Mesenchymal stem cell (in vitro differentiated cells and primary cell): ENCODE data around the gene SLC22A31.

ENCODE experiments used
- DNase-seq: peaks from one replicate; pipeline ENCODE4 v3.0.0-alpha.2; 2013
- H2AFZ ChIP-seq: one replicate; pipeline ENCODE4 v1.6.1; 2013; ENCODE audit warnings: low read depth, mild to moderate bottlenecking, control low read depth, inconsistent platforms, low read length, moderate library complexity
- H2AK5ac ChIP-seq: 2 replicates; pipeline ENCODE4 v1.6.1; 2013; ENCODE audit warnings: low read length, moderate library complexity, mild to moderate bottlenecking, inconsistent platforms; ENCODE audit not compliant: severe bottlenecking
- H2BK120ac ChIP-seq: one replicate; pipeline ENCODE4 v1.6.1; 2013; ENCODE audit warnings: low read depth, mild to moderate bottlenecking, inconsistent platforms, low read length, moderate library complexity
- H2BK12ac ChIP-seq, 2 experiments: one replicate each; pipeline ENCODE4 v1.6.1; 2013; ENCODE audit warnings: inconsistent platforms in 2 of 2, low read length in 2 of 2, mild to moderate bottlenecking in 2 of 2, moderate library complexity in 2 of 2, control low read depth in 1 of 2
- H2BK15ac ChIP-seq: one replicate; pipeline ENCODE4 v1.6.1; 2013; ENCODE audit warnings: mild to moderate bottlenecking, low read depth, inconsistent platforms; ENCODE audit not compliant: poor library complexity, severe bottlenecking
- H2BK5ac ChIP-seq: 2 replicates; pipeline ENCODE4 v1.6.1; 2013; ENCODE audit warnings: low read depth, mild to moderate bottlenecking, low read length, control low read depth, inconsistent platforms; ENCODE audit not compliant: poor library complexity, severe bottlenecking
- H3K14ac ChIP-seq, 2 experiments: one replicate each; pipeline ENCODE4 v1.6.1; 2013; ENCODE audit warnings: inconsistent platforms in 2 of 2, low read length in 2 of 2, control low read depth in 1 of 2, mild to moderate bottlenecking in 1 of 2, moderate library complexity in 1 of 2
- H3K18ac ChIP-seq, 2 experiments: one replicate each; pipeline ENCODE4 v1.6.1; 2013; ENCODE audit warnings: inconsistent platforms in 2 of 2, low read length in 2 of 2, control low read depth in 1 of 2, low read depth in 1 of 2, mild to moderate bottlenecking in 1 of 2
- H3K23ac ChIP-seq, 2 experiments: one replicate each; pipeline ENCODE4 v1.6.1; 2013; ENCODE audit warnings: inconsistent platforms in 2 of 2, low read length in 2 of 2, mild to moderate bottlenecking in 2 of 2, moderate library complexity in 2 of 2, control low read depth in 1 of 2
- H3K27ac ChIP-seq: 2 replicates; pipeline ENCODE4 v1.5.1; 2013; ENCODE audit warnings: mild to moderate bottlenecking, moderate library complexity, low read length, control low read depth, inconsistent platforms; ENCODE audit not compliant: poor library complexity, severe bottlenecking
- H3K27me3 ChIP-seq, 2 experiments: 2 replicates each; pipeline versions ENCODE4 v1.6.1 to v1.7.0; 2013; ENCODE audit warnings: low read length in 2 of 2, mild to moderate bottlenecking in 2 of 2, moderate library complexity in 2 of 2, control low read depth in 1 of 2, inconsistent platforms in 1 of 2; ENCODE audit not compliant: control insufficient read depth in 1 of 2, insufficient read depth in 1 of 2
- H3K36me3 ChIP-seq, 2 experiments: 2 replicates each; pipeline versions ENCODE4 v1.6.1 to v1.7.0; 2013; ENCODE audit warnings: low read length in 2 of 2, control low read depth in 1 of 2, inconsistent platforms in 1 of 2, low read depth in 1 of 2, mild to moderate bottlenecking in 1 of 2; ENCODE audit not compliant: insufficient read depth in 2 of 2, control insufficient read depth in 1 of 2
- H3K4ac ChIP-seq, 2 experiments: one replicate each; pipeline ENCODE4 v1.6.1; 2013; ENCODE audit warnings: inconsistent platforms in 2 of 2, low read length in 2 of 2, mild to moderate bottlenecking in 2 of 2, moderate library complexity in 2 of 2, control low read depth in 1 of 2, low read depth in 1 of 2
- H3K4me1 ChIP-seq: 2 replicates; pipeline ENCODE4 v1.6.1; 2013; ENCODE audit warnings: low read depth, low read length, control low read depth; ENCODE audit not compliant: control insufficient read depth, insufficient read depth
- H3K4me2 ChIP-seq: 2 replicates; pipeline ENCODE4 v1.6.1; 2013; ENCODE audit warnings: low read length, mild to moderate bottlenecking, inconsistent platforms; ENCODE audit not compliant: poor library complexity, severe bottlenecking
- H3K4me3 ChIP-seq, 2 experiments: 2 replicates each; pipeline versions ENCODE4 v1.5.1 to v1.7.0; 2013; ENCODE audit warnings: low read length in 2 of 2, mild to moderate bottlenecking in 2 of 2, control low read depth in 1 of 2, low read depth in 1 of 2; ENCODE audit not compliant: insufficient read depth in 1 of 2
- H3K79me1 ChIP-seq: replicated peaks from 2 replicates; pipeline ENCODE4 v1.6.1; 2013; ENCODE audit warnings: mild to moderate bottlenecking, control low read depth, low read length, inconsistent platforms; ENCODE audit not compliant: poor library complexity, severe bottlenecking
- H3K9ac ChIP-seq: 2 replicates; pipeline ENCODE4 v1.7.0; 2013; ENCODE audit warnings: mild to moderate bottlenecking, low read length, moderate library complexity
- H3K9me3 ChIP-seq: 2 replicates; pipeline ENCODE4 v1.7.0; 2013; ENCODE audit warnings: mild to moderate bottlenecking, low read length; ENCODE audit not compliant: control insufficient read depth
- H4K8ac ChIP-seq: one replicate; pipeline ENCODE4 v1.6.1; 2013; ENCODE audit warnings: inconsistent platforms, mild to moderate bottlenecking, low read length, moderate library complexity
- H4K91ac ChIP-seq: one replicate; pipeline ENCODE4 v1.6.1; 2013; ENCODE audit warnings: mild to moderate bottlenecking, low read length, inconsistent platforms
- WGBS: methylation state at CpG from one replicate; pipeline ENCODE4 v1.1.7; 2013; ENCODE audit warnings: mixed read lengths; 5-methylcytosine and 5-hydroxymethylcytosine counted together

Gene SLC22A31

GRCh38 chr16:89171216-89172170, 28.8 kb downstream of the SLC22A31 start, which contains the start of gene CDH15:
Gene CDH15, plus strand, starts transcription at chr16:89171748. Its CDS starts 84 bp downstream, at chr16:89171832.
- Histone ChIP-seq H2BK120ac (no peak within 1 kb of the TSS), H2BK12ac (no peak within 1 kb of the TSS), H2AK5ac (no peak within 1 kb of the TSS), H3K18ac (peak within 1 kb of the TSS; percentile 25 to 47), H2AFZ (peak within 1 kb of the TSS; percentile 8), H3K9ac (no peak within 1 kb of the TSS), H3K27me3 (peaks cover 32 to 80% of the 10 kb centered on the region in 2 experiments), H2BK15ac (peak within 1 kb of the TSS; percentile 45), H3K79me1 (no peaks in the 10 kb centered on the region), H3K9me3 (no peaks in the 10 kb centered on the region), H4K91ac (peak within 1 kb of the TSS; percentile 8), H4K8ac (no peak within 1 kb of the TSS), H3K27ac (no peak within 1 kb of the TSS), H3K4ac (no peak within 1 kb of the TSS), H2BK5ac (no peak within 1 kb of the TSS), H3K4me3 (peak within 1 kb of the TSS in 1 of 2 experiments; percentile 8), H3K4me2 (peak within 1 kb of the TSS; percentile 73), H3K4me1 (peaks cover 29% of the 10 kb centered on the region), H3K23ac (peak within 1 kb of the TSS in 1 of 2 experiments; percentile 4), H3K14ac (peak within 1 kb of the TSS in 1 of 2 experiments; percentile 3), H3K36me3 (no peaks in the 10 kb centered on the region)
- 11% methylated on average over 53 of the region's 74 CpGs for WGBS
- DNase-seq: peak; percentile 85

DNA sequence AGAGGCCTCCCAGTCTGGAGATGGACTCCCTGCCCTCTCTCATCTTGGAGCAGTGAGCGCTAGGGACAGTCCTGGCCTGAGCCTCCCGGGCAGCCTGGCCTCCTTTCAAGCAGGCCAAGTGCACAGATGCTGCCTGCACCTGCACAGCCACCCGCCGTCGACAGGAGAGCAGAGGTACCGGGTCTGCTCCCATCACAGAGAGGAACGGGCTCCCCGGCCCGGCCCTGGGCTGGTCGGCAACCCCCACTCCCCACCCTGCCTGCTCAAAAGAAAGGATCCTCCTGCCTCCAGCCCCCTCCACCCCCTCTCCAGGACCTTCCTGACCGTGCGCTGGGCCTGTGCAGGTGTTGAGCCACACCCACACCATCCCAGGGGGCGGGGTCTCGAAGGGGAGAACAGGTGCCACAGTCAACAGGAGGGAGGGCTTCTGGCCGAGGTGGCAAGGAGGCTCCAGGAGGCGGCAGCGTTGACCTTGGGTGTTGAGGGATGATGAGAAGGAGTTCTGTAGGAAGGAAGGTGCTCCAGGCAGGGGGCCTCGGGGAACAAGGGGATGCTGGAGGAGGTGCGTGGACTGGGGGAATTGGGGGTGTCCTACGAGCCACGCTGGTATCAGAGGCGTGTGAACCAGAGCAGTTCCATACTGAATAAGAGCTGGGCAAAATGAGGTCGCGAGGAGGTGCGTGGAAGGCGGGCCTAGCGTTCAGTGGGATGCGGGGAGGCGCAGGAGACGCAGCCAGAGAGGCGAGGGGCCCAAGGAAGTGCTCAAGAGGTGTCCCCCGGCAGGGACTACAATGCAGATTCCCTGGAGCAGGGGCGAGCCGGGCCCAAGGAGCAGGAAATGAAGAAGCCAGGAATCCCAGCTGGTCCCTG, 29.8 kb downstream of the SLC22A31 start:
- 27% methylated on average over 30 of the region's 34 CpGs for WGBS

GRCh38 chr16:89169778-89170177, 30.6 kb downstream of the SLC22A31 start:
- Histone ChIP-seq H2BK120ac (no peak overlapping the region), H2AK5ac (no peak overlapping the region), H3K4me1 (peaks cover 21% of the 10 kb centered on the region), H4K91ac (no peak overlapping the region), H2BK12ac (no peak overlapping the region), H2BK5ac (no peak overlapping the region), H3K4me3 (no peak overlapping the region), H3K27me3 (peaks cover 35 to 67% of the 10 kb centered on the region in 2 experiments), H4K8ac (no peak overlapping the region), H3K23ac (no peak overlapping the region), H3K27ac (no peak overlapping the region), H3K9me3 (no peaks in the 10 kb centered on the region), H2BK15ac (no peak overlapping the region), H2AFZ (no peak overlapping the region), H3K18ac (no peak overlapping the region), H3K79me1 (no peaks in the 10 kb centered on the region), H3K4ac (no peak overlapping the region), H3K36me3 (no peaks in the 10 kb centered on the region), H3K9ac (no peak overlapping the region), H3K4me2 (no peak overlapping the region), H3K14ac (no peak overlapping the region)
- WGBS: 92% methylated on average over 10 of the region's 14 CpGs
- no peak for DNase-seq

More for the DNA sequence above, 29.8 kb downstream of the SLC22A31 start:
- no peak overlapping the region for H2AFZ ChIP-seq
- no peak overlapping the region for H2BK5ac ChIP-seq
- no peaks in the 10 kb centered on the region for H3K9me3 ChIP-seq
- peak overlapping the region in 1 of 2 experiments; percentile 3 for H3K14ac ChIP-seq
- H2AK5ac ChIP-seq: no peak overlapping the region
- H2BK120ac ChIP-seq: no peak overlapping the region
- no peak overlapping the region for H3K4ac ChIP-seq
- H3K27me3 ChIP-seq: peaks cover 32 to 72% of the 10 kb centered on the region in 2 experiments
- no peak overlapping the region for H3K27ac ChIP-seq
- no peak overlapping the region for H4K91ac ChIP-seq
- H3K4me3 ChIP-seq: peak overlapping the region in 1 of 2 experiments; percentile 8
- H3K36me3 ChIP-seq: no peaks in the 10 kb centered on the region
- peak overlapping the region in 1 of 2 experiments; percentile 4 for H3K23ac ChIP-seq
- peak overlapping the region; percentile 25 to 47 for H3K18ac ChIP-seq
- DNase-seq: no peak
- H3K4me1 ChIP-seq: peaks cover 26% of the 10 kb centered on the region
- no peak overlapping the region for H3K9ac ChIP-seq
- peak overlapping the region; percentile 73 for H3K4me2 ChIP-seq
- no peak overlapping the region for H2BK12ac ChIP-seq
- H4K8ac ChIP-seq: no peak overlapping the region
- no peak overlapping the region for H2BK15ac ChIP-seq
- no peaks in the 10 kb centered on the region for H3K79me1 ChIP-seq
